ENCODE data around the gene CHST4.

CHST4 gene

DNA sequence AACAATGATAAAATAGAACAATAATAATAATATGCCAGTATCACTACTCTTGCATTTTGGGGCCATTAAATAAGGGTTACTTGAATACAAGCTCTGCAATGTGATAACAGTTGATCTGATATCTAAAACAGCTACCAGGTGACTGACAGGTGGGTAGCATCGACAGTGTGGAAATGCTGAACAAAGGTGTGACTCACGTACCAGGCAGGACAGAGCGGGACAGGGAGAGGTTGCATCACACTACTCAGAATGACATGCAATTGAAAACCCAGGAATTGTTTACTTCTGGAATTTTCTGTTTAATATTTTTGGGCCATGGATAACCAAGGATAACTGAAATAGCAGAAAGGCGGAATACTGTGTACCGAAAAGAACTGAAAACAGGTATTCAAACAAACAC, 21.3 kb upstream of the CHST4 start:
- DNase-seq (ENCODE audit: extremely low spot score), result no peak
- CTCF ChIA-PET, result no interaction called here
- POLR2A ChIA-PET, result no interaction called here
- TF ChIP-seq BHLHE40 (IDR thresholded peaks at IDR 0.05; ENCODE audit: borderline replicate concordance) (no peak), SUZ12 (IDR thresholded peaks at IDR 0.05) (no peak), PKNOX1 (IDR thresholded peaks at IDR 0.05) (no peak), L3MBTL2 (conservative IDR thresholded peaks at IDR 0.05) (no peak), FOXA1 (IDR thresholded peaks at IDR 0.05) (no peak), ARNT (IDR thresholded peaks at IDR 0.05) (no peak), ELF4 (IDR thresholded peaks at IDR 0.05) (no peak), HDGF (IDR thresholded peaks at IDR 0.05; ENCODE audit: borderline replicate concordance) (no peak), ZNF384 (IDR thresholded peaks at IDR 0.05) (no peak), SP1 (IDR thresholded peaks at IDR 0.05) (no peak), NFRKB (IDR thresholded peaks at IDR 0.05) (no peak), CTBP1 (IDR thresholded peaks at IDR 0.05; ENCODE audit: borderline replicate concordance) (no peak), FOXM1 (IDR thresholded peaks at IDR 0.05; ENCODE audit: borderline replicate concordance) (no peak), FOXK2 (IDR thresholded peaks at IDR 0.05) (no peak), LEF1 (IDR thresholded peaks at IDR 0.05; ENCODE audit: borderline replicate concordance) (no peak), TARDBP (IDR thresholded peaks at IDR 0.05) (no peak)

DNA sequence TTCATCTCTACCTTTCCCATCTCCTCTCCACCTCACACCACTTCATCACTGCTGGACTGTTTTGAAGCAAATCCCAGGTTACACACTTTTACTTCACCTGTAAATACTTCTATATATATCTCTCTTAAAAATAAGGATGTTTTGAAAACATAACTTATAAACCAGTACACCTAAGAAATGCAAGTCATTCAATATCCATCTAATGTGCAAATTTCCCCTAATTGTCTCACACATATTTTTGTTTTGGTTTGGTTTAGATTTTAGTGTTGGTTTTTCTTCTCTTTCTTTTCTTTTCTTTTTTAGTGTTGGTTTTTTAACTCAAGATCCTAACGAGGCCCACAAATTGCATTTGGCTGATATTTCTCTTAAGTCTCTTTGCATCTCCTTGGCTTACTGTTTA, 19.2 kb upstream of the CHST4 start:
- no peak for DNase-seq (ENCODE audit: extremely low spot score)
- POLR2A ChIA-PET, result no interaction called here
- CTCF ChIA-PET, result no interaction called here
- TF ChIP-seq L3MBTL2 (conservative IDR thresholded peaks at IDR 0.05), result no peak
- TF ChIP-seq NFRKB (IDR thresholded peaks at IDR 0.05), result no peak
- no peak for TF ChIP-seq TARDBP (IDR thresholded peaks at IDR 0.05)
- no peak for TF ChIP-seq HDGF (IDR thresholded peaks at IDR 0.05; ENCODE audit: borderline replicate concordance)
- no peak for TF ChIP-seq LEF1 (IDR thresholded peaks at IDR 0.05; ENCODE audit: borderline replicate concordance)
- no peak for TF ChIP-seq ARNT (IDR thresholded peaks at IDR 0.05)
- no peak for TF ChIP-seq CTBP1 (IDR thresholded peaks at IDR 0.05; ENCODE audit: borderline replicate concordance)
- TF ChIP-seq SP1 (IDR thresholded peaks at IDR 0.05), result no peak
- TF ChIP-seq PKNOX1 (IDR thresholded peaks at IDR 0.05), result no peak
- TF ChIP-seq SUZ12 (IDR thresholded peaks at IDR 0.05), result no peak
- TF ChIP-seq FOXM1 (IDR thresholded peaks at IDR 0.05; ENCODE audit: borderline replicate concordance), result no peak

DNA sequence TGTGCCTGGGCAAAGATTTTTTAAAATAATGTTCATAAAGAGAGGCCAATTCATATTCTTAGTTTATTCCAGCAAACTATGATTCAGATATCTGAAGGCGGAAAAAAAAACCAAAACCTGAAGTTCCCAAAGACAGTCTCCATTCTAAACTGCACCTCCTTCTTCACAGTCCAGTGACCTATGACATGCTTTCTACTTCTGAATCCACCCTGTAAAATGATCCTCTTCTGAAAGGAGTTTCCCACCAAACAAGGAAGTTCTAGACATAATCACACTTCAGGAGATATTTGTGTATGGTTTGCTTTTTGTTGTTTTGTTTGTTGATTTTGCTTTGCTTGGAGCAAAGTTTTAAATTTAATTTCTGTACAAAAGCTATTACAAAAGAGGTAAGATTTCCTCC, 12.9 kb upstream of the CHST4 start:
- POLR2A ChIA-PET, result no interaction called here
- TF ChIP-seq ARNT (IDR thresholded peaks at IDR 0.05) (no peak), L3MBTL2 (conservative IDR thresholded peaks at IDR 0.05) (no peak), HDGF (IDR thresholded peaks at IDR 0.05; ENCODE audit: borderline replicate concordance) (no peak), TARDBP (IDR thresholded peaks at IDR 0.05) (no peak), ELF4 (IDR thresholded peaks at IDR 0.05) (no peak), FOXM1 (IDR thresholded peaks at IDR 0.05; ENCODE audit: borderline replicate concordance) (no peak), SUZ12 (IDR thresholded peaks at IDR 0.05) (no peak), FOXA1 (IDR thresholded peaks at IDR 0.05) (no peak), NFRKB (IDR thresholded peaks at IDR 0.05) (no peak), ZNF384 (IDR thresholded peaks at IDR 0.05) (no peak), BHLHE40 (IDR thresholded peaks at IDR 0.05; ENCODE audit: borderline replicate concordance) (no peak), PKNOX1 (IDR thresholded peaks at IDR 0.05) (no peak), SP1 (IDR thresholded peaks at IDR 0.05) (no peak), FOXK2 (IDR thresholded peaks at IDR 0.05) (no peak), LEF1 (IDR thresholded peaks at IDR 0.05; ENCODE audit: borderline replicate concordance) (no peak), CTBP1 (IDR thresholded peaks at IDR 0.05; ENCODE audit: borderline replicate concordance) (no peak)
- no peak for DNase-seq (ENCODE audit: extremely low spot score)
- CTCF ChIA-PET, result no interaction called here

GRCh38 chr16:71514476-71514875, 11.8 kb upstream of the CHST4 start:
- POLR2A ChIA-PET, result no interaction called here
- TF ChIP-seq SUZ12 (IDR thresholded peaks at IDR 0.05), result no peak
- TF ChIP-seq FOXA1 (IDR thresholded peaks at IDR 0.05), result no peak
- no peak for TF ChIP-seq CTBP1 (IDR thresholded peaks at IDR 0.05; ENCODE audit: borderline replicate concordance)
- TF ChIP-seq LEF1 (IDR thresholded peaks at IDR 0.05; ENCODE audit: borderline replicate concordance), result no peak
- TF ChIP-seq HDGF (IDR thresholded peaks at IDR 0.05; ENCODE audit: borderline replicate concordance), result no peak
- TF ChIP-seq PKNOX1 (IDR thresholded peaks at IDR 0.05), result no peak
- CTCF ChIA-PET, result no interaction called here
- DNase-seq (ENCODE audit: extremely low spot score), result no peak

GRCh38 chr16:71515026-71515425, 11.2 kb upstream of the CHST4 start:
- ChIA-PET CTCF (no interaction called here), POLR2A (no interaction called here)
- no peak for DNase-seq (ENCODE audit: extremely low spot score)
- no peak for TF ChIP-seq TARDBP (IDR thresholded peaks at IDR 0.05)
- TF ChIP-seq FOXA1 (IDR thresholded peaks at IDR 0.05), result no peak
- no peak for TF ChIP-seq L3MBTL2 (conservative IDR thresholded peaks at IDR 0.05)
- TF ChIP-seq BHLHE40 (IDR thresholded peaks at IDR 0.05; ENCODE audit: borderline replicate concordance), result no peak
- TF ChIP-seq ZNF384 (IDR thresholded peaks at IDR 0.05), result no peak
- no peak for TF ChIP-seq SUZ12 (IDR thresholded peaks at IDR 0.05)
- TF ChIP-seq LEF1 (IDR thresholded peaks at IDR 0.05; ENCODE audit: borderline replicate concordance), result no peak
- TF ChIP-seq ARNT (IDR thresholded peaks at IDR 0.05), result no peak
- no peak for TF ChIP-seq FOXM1 (IDR thresholded peaks at IDR 0.05; ENCODE audit: borderline replicate concordance)
- TF ChIP-seq HDGF (IDR thresholded peaks at IDR 0.05; ENCODE audit: borderline replicate concordance), result no peak

DNA sequence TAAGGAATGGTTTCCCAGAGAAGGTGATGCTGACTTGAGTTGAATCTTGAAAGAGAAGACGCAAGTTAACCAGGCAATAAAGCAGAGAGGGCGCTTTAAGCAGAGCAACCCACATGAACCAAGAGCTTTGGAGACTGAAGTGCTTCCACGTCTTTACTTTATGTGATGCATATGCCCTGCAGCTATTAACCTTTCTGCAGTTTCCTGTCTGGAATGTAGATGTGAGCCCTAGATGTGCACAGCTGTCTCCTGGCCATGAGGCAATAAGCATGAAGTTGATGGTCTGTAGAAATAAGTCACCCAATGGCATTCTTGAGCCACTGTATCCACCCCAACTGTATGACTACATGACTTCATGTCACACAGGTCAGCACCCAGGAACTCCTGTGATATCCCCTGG, 5.7 kb upstream of the CHST4 start:
- DNase-seq (ENCODE audit: extremely low spot score), result no peak
- CTCF ChIA-PET, result no interaction called here
- TF ChIP-seq FOXM1 (IDR thresholded peaks at IDR 0.05; ENCODE audit: borderline replicate concordance) (no peak), SUZ12 (IDR thresholded peaks at IDR 0.05) (no peak), NFRKB (IDR thresholded peaks at IDR 0.05) (no peak), L3MBTL2 (conservative IDR thresholded peaks at IDR 0.05) (no peak), SP1 (IDR thresholded peaks at IDR 0.05) (no peak), FOXK2 (IDR thresholded peaks at IDR 0.05) (no peak)
- POLR2A ChIA-PET, result no interaction called here

Measured in HEK293T (cell line).